ENCODE data around the gene CACNA1G.

CACNA1G gene

GRCh38 chr17:50645748-50646682, 85.5 kb downstream of the CACNA1G start:
- DNase-seq (ENCODE audit: low spot score), result no peak

GRCh38 chr17:50647187-50647586, 86.7 kb downstream of the CACNA1G start:
- no peak for DNase-seq (ENCODE audit: low spot score)
- TF ChIP-seq CTCF (IDR thresholded peaks at IDR 0.05; ENCODE audit: extremely low read depth, missing control alignments), result no peak

More at GRCh38 chr17:50645748-50646682, 85.5 kb downstream of the CACNA1G start:
- TF ChIP-seq CTCF (IDR thresholded peaks at IDR 0.05; ENCODE audit: extremely low read depth, missing control alignments), result no peak

GRCh38 chr17:50649042-50649908, 88.8 kb downstream of the CACNA1G start:
- TF ChIP-seq CTCF (IDR thresholded peaks at IDR 0.05; ENCODE audit: extremely low read depth, missing control alignments), result no peak

DNA sequence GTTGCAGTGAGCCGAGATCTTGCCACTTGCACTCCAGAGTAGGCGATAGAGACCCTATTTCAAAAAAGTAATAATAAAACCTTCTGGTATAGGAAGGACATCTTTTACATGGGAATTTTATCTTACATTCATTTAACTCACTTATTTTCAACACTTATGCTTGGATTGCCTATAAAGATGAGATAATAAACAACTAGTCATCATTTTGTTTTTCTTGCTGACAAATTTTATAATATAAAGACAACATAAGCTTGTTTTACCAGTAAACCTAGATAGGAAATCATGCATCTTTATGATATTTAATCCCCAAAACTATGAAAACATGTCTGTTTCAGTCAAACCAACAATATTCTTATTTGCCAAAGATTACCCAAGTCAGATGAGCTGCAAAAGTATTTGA, 91.1 kb downstream of the CACNA1G start:
- no peak for DNase-seq (ENCODE audit: low spot score)
- no peak for TF ChIP-seq CTCF (IDR thresholded peaks at IDR 0.05; ENCODE audit: extremely low read depth, missing control alignments)

More at GRCh38 chr17:50649042-50649908, 88.8 kb downstream of the CACNA1G start:
- DNase-seq (ENCODE audit: low spot score), result no peak

GRCh38 chr17:50653738-50654137, 93.2 kb downstream of the CACNA1G start:
- no peak for TF ChIP-seq CTCF (IDR thresholded peaks at IDR 0.05; ENCODE audit: extremely low read depth, missing control alignments)
- no peak for DNase-seq (ENCODE audit: low spot score)

DNA sequence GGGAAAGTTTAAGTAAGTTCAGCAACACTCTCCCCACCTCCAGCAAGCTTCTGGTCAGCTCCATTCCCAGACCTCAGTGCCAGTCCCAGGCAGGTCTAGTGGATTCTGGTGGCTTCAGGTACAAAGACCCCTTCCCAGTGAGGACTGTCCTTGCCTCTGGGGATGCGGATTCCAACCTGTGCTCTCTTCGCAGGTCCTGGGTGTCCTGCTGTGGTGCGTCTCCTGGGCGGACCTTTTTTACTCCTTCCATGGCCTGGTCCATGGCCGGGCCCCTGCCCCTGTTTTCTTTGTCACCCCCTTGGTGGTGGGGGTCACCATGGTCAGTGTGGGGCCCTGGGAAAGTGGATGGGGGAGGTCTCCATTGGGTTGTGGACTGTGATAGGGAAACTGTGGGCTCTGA, 96.0 kb downstream of the CACNA1G start:
- DNase-seq (ENCODE audit: low spot score), result no peak
- TF ChIP-seq CTCF (IDR thresholded peaks at IDR 0.05; ENCODE audit: extremely low read depth, missing control alignments), result no peak

- DNase-seq (ENCODE audit: low spot score), result no peak
- no peak for TF ChIP-seq CTCF (IDR thresholded peaks at IDR 0.05; ENCODE audit: extremely low read depth, missing control alignments)
These were observed 96.5 kb downstream of the CACNA1G start for GRCh38 chr17:50657054-50657453.
